Endothelial cell of umbilical vein (primary cell): ENCODE results near the gene DNM2. TPM values are rescaled to one million over a fixed set of nuclear protein-coding genes. Genes with fewer than 3 reads are reported as not detected.
A peak's percentile ranks its signal among the peaks of the same experiment; 100 is the strongest.

ENCODE experiments used
- BruUV-seq: library from RNA; stranded (reverse); fragments of 400-500 nt; replicated peaks from 2 replicates; lab custom pipeline; 2021; lab: Mats Ljungman, UMichigan
- CTCF ChIA-PET: fragments of 300-600, 350-600 bp; sonication (Branson Sonifier 250); formaldehyde crosslinking; loops from one replicate; lab custom pipeline; 2021; ENCODE audit warnings: antibody characterized with exemption, inconsistent platforms; lab: Charles Lee
- POLR2A ChIA-PET: fragments of 300-600, 350-600 bp; sonication (Branson Sonifier 250); formaldehyde crosslinking; loops from one replicate; lab custom pipeline; 2021; ENCODE audit warnings: antibody characterized with exemption, inconsistent platforms; lab: Charles Lee
- DNase-seq: peaks from one replicate; pipeline ENCODE4 v3.0.0-alpha.2; 2011; ENCODE audit warnings: low read depth, low spot score
- FAIRE-seq: peaks from 2 replicates; lab custom pipeline; 2011; peaks lifted over from hg19 to GRCh38; lab: Jason Lieb, UNC
- H2AFZ ChIP-seq: 2 replicates; pipeline ENCODE4 v1.6.0; 2012; ENCODE audit warnings: low read depth, low read length, control low read depth, inconsistent platforms
- H3K27ac ChIP-seq: 2 replicates; pipeline ENCODE4 v1.5.1; 2011; ENCODE audit warnings: low read depth, mild to moderate bottlenecking, control low read depth, low read length, moderate library complexity; ENCODE audit not compliant: insufficient read depth
- H3K27me3 ChIP-seq, 2 experiments: 2 replicates each; pipeline versions ENCODE4 v1.6.0 to v1.6.1; 2011; ENCODE audit warnings: low read length in 2 of 2, mixed read lengths in 1 of 2; ENCODE audit not compliant: control insufficient read depth in 2 of 2, insufficient read depth in 2 of 2
- H3K36me3 ChIP-seq, 2 experiments: 2 replicates in 1 of 2; 3 replicates in 1 of 2; pipeline ENCODE4 v1.5.1; 2011; ENCODE audit warnings: low read length in 2 of 2, mild to moderate bottlenecking in 1 of 2, moderate library complexity in 1 of 2; ENCODE audit not compliant: control insufficient read depth in 2 of 2, insufficient read depth in 2 of 2; ENCODE audit errors: extremely low read depth in 1 of 2
- H3K4me1 ChIP-seq: 3 replicates; pipeline ENCODE4 v1.5.1; 2011; ENCODE audit warnings: mild to moderate bottlenecking, low read length; ENCODE audit not compliant: control insufficient read depth, insufficient read depth; ENCODE audit errors: extremely low read depth
- H3K4me2 ChIP-seq: 2 replicates; pipeline ENCODE4 v1.6.1; 2011; ENCODE audit warnings: low read length, control low read depth, mixed read lengths; ENCODE audit not compliant: insufficient read depth
- H3K4me3 ChIP-seq, 3 experiments: fragments of 200-600 bp in 1 of 3; sonication (generic), shearing (Covaris generic) in 1 of 3; replicated peaks in 1 of 3; 2 replicates each; pipeline ENCODE4 v1.5.1; 2011 to 2016; ENCODE audit warnings: control low read depth in 3 of 3, low read length in 3 of 3, mild to moderate bottlenecking in 2 of 3, inconsistent platforms in 1 of 3, low read depth in 1 of 3, moderate library complexity in 1 of 3; ENCODE audit not compliant: insufficient read depth in 1 of 3
- H3K79me2 ChIP-seq: 2 replicates; pipeline ENCODE4 v1.6.0; 2012; ENCODE audit warnings: low read length, inconsistent platforms; ENCODE audit not compliant: control insufficient read depth, insufficient read depth
- H3K9ac ChIP-seq: replicated peaks from 2 replicates; pipeline ENCODE3; 2011; ENCODE audit warnings: low read length, control low read depth; ENCODE audit not compliant: insufficient read depth; ENCODE audit errors: extremely low read depth
- H3K9me1 ChIP-seq: replicated peaks from 3 replicates; pipeline ENCODE4 v1.6.0; 2011; ENCODE audit warnings: mild to moderate bottlenecking, low read length; ENCODE audit not compliant: control insufficient read depth, insufficient read depth; ENCODE audit errors: extremely low read depth
- H3K9me3 ChIP-seq: replicated peaks from 2 replicates; pipeline ENCODE4 v1.5.1; 2012; ENCODE audit warnings: low read length, inconsistent platforms; ENCODE audit not compliant: control insufficient read depth, insufficient read depth
- H4K20me1 ChIP-seq: replicated peaks from 2 replicates; pipeline ENCODE3; 2011; ENCODE audit warnings: mild to moderate bottlenecking, low read length; ENCODE audit not compliant: control insufficient read depth, insufficient read depth; ENCODE audit errors: extremely low read depth
- FOS ChIP-seq: IDR thresholded peaks from 2 replicates; pipeline ENCODE4 v1.6.1; 2011; ENCODE audit warnings: mild to moderate bottlenecking, low read length, moderate library complexity, borderline replicate concordance; ENCODE audit not compliant: insufficient read depth
- POLR2A ChIP-seq: IDR thresholded peaks from 2 replicates; pipeline ENCODE4 v1.6.1; 2012; ENCODE audit warnings: low read depth, mild to moderate bottlenecking, control low read depth, low read length
- POLR2AphosphoS5 ChIP-seq: IDR thresholded peaks from 2 replicates; pipeline ENCODE4 v1.6.1; 2012; ENCODE audit warnings: low read depth, mild to moderate bottlenecking, control low read depth, low read length, moderate library complexity; ENCODE audit not compliant: insufficient read depth
- dilution Hi-C: fragments of 300-500 bp; cut with MboI; formaldehyde crosslinking; loops from one replicate; pipeline ENCODE4 v1.15.0; 2019; ENCODE audit warnings: low sequenced_read_pairs; ENCODE audit not compliant: extremely low pct_ligation_motif_present
- intact Hi-C: fragments of 100-400 bp; cut with micrococcal nuclease; formaldehyde crosslinking; loops from one replicate; pipeline ENCODE4 v1.10.0; 2022
- polyA plus RNA-seq, 4 experiments: library from polyadenylated mRNA; depleted of rRNA in 3 of 4; stranded (reverse) in 3 of 4; unstranded in 1 of 4; fragments of >200 nt; gene quantifications; 2 replicates each; pipeline versions ENCODE4 v1.2.1 to v1.2.3, GENCODE V29; 2011 to 2012; ENCODE audit warnings: missing spikeins in 1 of 4
- total RNA-seq: library from RNA; stranded (reverse); gene quantifications from 2 replicates; pipeline ENCODE4 v1.2.3, GENCODE V29; 2021
- TF ChIP-seq, protein P1 (sequence below), 2 donors: IDR thresholded peaks; 1 replicate in 1 of 2; 2 replicates in 1 of 2; pipeline ENCODE4 v1.5.1; 2011; ENCODE audit warnings: low read length in 2 of 2, mild to moderate bottlenecking in 2 of 2, moderate library complexity in 2 of 2, control low read depth in 1 of 2, inconsistent platforms in 1 of 2, low read depth in 1 of 2; ENCODE audit not compliant: insufficient read depth in 1 of 2; ENCODE audit errors: extremely low read depth in 1 of 2
- TF ChIP-seq, protein P2 (sequence below): IDR thresholded peaks from 2 replicates; pipeline ENCODE4 v1.6.1; 2011; ENCODE audit not compliant: insufficient read depth, insufficient read length

DNM2 gene
- total and polyA plus RNA-seq, 2 donors (not counting 3 experiments of a cell fraction or from before 2014, with no cell fraction given): 81.8 to 175 TPM

DNA sequence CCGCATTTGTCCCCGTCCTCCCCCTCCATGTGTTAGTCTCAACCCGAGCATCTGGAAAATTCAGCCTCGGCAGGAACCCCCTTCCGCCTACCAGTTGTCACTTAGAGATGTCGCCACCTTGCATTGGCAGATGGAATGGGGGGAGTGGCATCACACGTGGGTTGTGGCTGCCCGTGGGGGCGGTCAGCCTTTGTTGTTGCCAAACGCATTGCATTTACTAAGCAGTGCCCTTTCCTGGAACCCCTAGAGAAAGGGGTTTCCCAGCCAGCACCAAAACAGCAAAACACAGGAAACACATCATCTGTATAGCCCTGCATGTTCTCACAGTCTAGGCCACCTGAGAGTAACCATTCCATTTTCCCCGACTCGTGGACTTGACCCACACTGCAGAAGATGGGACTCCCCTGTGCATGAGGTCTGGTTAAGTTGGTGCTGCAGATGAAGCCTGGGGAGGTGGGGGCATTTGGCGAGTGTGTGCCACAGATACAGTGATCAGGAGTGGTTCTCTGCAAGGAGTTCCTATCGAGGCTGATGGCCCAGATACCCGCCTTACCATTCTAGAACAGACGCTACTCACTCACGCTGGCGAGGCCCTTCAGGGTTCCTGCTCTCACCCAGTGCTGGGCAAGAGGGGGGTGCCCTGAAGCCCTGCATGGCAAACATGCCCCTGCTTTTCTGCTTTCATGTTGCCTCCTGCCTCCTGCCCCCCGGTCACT is 79.8 kb downstream of the DNM2 start:
- no TSS peak for BruUV-seq

More for the DNA sequence above, 79.8 kb downstream of the DNM2 start:
- Histone ChIP-seq H3K9me1 (no peaks in the 10 kb centered on the region), H3K27me3 (no peaks in the 10 kb centered on the region), H2AFZ (no peak overlapping the region), H3K4me3 (no peak overlapping the region), H3K9me3 (no peaks in the 10 kb centered on the region), H3K4me2 (no peak overlapping the region), H4K20me1 (no peaks in the 10 kb centered on the region), H3K36me3 (peaks cover 11 to 50% of the 10 kb centered on the region in 2 experiments), H3K79me2 (no peaks in the 10 kb centered on the region), H3K4me1 (no peaks in the 10 kb centered on the region), H3K9ac (no peak overlapping the region), H3K27ac (no peak overlapping the region)
- ChIA-PET POLR2A (no interaction called here), CTCF (no interaction called here)
- intact Hi-C loops: no loop called here
- dilution Hi-C loops: no loop called here
- DNase-seq: peak; percentile 48
- no peak for FAIRE-seq
- TF ChIP-seq POLR2A: no peak
- TF ChIP-seq, protein P1, sequence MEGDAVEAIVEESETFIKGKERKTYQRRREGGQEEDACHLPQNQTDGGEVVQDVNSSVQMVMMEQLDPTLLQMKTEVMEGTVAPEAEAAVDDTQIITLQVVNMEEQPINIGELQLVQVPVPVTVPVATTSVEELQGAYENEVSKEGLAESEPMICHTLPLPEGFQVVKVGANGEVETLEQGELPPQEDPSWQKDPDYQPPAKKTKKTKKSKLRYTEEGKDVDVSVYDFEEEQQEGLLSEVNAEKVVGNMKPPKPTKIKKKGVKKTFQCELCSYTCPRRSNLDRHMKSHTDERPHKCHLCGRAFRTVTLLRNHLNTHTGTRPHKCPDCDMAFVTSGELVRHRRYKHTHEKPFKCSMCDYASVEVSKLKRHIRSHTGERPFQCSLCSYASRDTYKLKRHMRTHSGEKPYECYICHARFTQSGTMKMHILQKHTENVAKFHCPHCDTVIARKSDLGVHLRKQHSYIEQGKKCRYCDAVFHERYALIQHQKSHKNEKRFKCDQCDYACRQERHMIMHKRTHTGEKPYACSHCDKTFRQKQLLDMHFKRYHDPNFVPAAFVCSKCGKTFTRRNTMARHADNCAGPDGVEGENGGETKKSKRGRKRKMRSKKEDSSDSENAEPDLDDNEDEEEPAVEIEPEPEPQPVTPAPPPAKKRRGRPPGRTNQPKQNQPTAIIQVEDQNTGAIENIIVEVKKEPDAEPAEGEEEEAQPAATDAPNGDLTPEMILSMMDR (IDR thresholded peaks at IDR 0.05; ENCODE audit: extremely low read depth in 1 of 2, insufficient read depth in 1 of 2, low read depth in 1 of 2, low read length in 2 of 2): no peak
- TF ChIP-seq, protein P2, sequence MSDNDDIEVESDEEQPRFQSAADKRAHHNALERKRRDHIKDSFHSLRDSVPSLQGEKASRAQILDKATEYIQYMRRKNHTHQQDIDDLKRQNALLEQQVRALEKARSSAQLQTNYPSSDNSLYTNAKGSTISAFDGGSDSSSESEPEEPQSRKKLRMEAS: no peak
- no peak for TF ChIP-seq POLR2AphosphoS5
- TF ChIP-seq FOS: no peak
